ENCODE measurements around the gene ANKRD33B.

The ANKRD33B gene

DNA sequence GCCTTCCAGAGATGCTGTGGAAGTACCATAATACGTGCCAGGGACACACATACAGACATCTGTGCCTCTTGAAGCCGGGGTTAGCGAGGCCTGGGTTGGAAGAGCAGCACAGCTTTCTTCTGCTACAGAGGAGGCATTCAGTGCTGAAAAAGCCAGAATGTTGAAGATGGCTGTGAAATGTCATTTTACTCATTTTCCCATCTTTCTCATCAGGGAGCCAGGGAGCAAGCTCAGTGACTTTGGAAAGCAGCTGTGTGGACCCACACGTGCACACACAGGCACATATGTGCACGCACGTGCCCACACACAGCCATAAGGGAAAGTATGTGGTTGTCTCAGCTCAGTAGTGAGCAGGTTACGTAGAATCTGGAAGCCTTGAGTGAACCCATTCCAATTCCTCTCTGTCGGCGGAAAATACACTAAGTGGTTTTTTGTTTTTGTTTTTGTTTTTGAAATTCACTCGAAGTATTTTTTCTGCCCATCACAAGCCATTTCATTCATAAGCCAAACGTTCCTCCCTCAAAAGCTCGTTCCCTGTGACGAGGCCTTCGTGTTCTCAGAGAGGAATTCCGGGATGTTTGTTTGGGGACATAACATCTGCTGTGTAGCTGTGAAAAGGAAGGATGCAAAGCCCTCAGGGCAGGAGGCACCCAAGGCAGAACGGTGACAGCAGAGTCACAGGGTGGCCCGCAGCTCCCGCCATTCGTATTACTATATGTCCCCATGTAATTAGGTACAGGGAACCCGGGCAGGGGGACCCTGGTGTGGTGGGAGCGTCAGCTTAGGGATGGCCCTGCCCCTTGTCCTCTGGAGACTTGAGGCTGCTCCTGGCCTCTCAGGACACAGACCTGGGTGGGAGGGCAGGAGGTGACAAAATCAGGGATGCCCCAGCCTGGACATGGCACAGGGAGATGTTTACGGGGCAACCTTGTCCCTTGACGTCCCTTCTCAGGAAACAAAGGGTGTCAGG lies 29.0 kb upstream of the ANKRD33B start:
- TF ChIP-seq EZH2phosphoT487 (IDR thresholded peaks at IDR 0.05; ENCODE audit: low read length) (no peak), EZH2 (optimal IDR thresholded peaks at IDR 0.05; ENCODE audit: low read depth, low read length) (no peak)
- TF ChIP-seq, protein P1, sequence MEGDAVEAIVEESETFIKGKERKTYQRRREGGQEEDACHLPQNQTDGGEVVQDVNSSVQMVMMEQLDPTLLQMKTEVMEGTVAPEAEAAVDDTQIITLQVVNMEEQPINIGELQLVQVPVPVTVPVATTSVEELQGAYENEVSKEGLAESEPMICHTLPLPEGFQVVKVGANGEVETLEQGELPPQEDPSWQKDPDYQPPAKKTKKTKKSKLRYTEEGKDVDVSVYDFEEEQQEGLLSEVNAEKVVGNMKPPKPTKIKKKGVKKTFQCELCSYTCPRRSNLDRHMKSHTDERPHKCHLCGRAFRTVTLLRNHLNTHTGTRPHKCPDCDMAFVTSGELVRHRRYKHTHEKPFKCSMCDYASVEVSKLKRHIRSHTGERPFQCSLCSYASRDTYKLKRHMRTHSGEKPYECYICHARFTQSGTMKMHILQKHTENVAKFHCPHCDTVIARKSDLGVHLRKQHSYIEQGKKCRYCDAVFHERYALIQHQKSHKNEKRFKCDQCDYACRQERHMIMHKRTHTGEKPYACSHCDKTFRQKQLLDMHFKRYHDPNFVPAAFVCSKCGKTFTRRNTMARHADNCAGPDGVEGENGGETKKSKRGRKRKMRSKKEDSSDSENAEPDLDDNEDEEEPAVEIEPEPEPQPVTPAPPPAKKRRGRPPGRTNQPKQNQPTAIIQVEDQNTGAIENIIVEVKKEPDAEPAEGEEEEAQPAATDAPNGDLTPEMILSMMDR (IDR thresholded peaks at IDR 0.05; ENCODE audit: low read length) = no peak
- H3K4me1 ChIP-seq (ENCODE audit: low read length) = peaks cover 14% of the 10 kb centered on the region
- H3K79me2 ChIP-seq (ENCODE audit: low read length) = no peaks in the 10 kb centered on the region
- no peak overlapping the region for H3K4me2 ChIP-seq (ENCODE audit: low read depth, low read length)
- no peak overlapping the region for H2AFZ ChIP-seq (ENCODE audit: low read length)
- H3K36me3 ChIP-seq (replicated peaks; ENCODE audit: insufficient read depth, low read length) = no peaks in the 10 kb centered on the region
- H3K9ac ChIP-seq (ENCODE audit: low read length) = no peak overlapping the region
- H3K9me3 ChIP-seq (replicated peaks; ENCODE audit: insufficient read depth, low read length) = no peaks in the 10 kb centered on the region
- H3K4me3 ChIP-seq (ENCODE audit: low read length) = no peak overlapping the region
- H4K20me1 ChIP-seq (ENCODE audit: insufficient read depth, low read length) = no peaks in the 10 kb centered on the region
- peaks cover 7% of the 10 kb centered on the region; the same call in 1 of the 2 replicates for H3F3A ChIP-seq (ENCODE audit: insufficient read depth, low read length)
- DNase-seq = no peak
- H3K27ac ChIP-seq (ENCODE audit: low read length) = no peak overlapping the region
- H3K9me2 ChIP-seq (replicated peaks; ENCODE audit: insufficient read depth, low read length) = no peaks in the 10 kb centered on the region
- no peaks in the 10 kb centered on the region for H3K27me3 ChIP-seq (replicated peaks; ENCODE audit: insufficient read depth, low read length)

DNA sequence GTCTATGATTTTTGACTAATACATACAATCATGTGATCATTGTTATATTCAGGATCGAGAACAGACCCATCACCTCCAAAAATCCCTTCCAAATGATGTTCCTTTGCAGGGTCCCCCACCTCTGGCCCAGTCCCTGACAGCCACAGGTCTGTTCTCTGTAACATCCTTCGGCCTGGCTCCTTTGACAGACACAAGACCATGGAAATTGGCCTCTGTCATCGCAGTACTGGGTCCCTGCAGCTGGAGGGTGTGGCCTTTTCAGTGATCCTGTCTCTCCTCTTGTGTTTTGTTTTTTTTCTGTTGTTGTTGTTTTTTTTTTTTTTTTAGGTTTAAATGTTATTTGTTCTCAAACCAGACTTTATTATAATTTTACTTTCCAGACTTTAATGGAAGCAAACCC lies 27.4 kb upstream of the ANKRD33B start:
- no peak for TF ChIP-seq EZH2 (optimal IDR thresholded peaks at IDR 0.05; ENCODE audit: low read depth, low read length)
- TF ChIP-seq, protein P1 (IDR thresholded peaks at IDR 0.05; ENCODE audit: low read length) = no peak
- no peaks in the 10 kb centered on the region for H4K20me1 ChIP-seq (ENCODE audit: insufficient read depth, low read length)
- H3K4me3 ChIP-seq (ENCODE audit: low read length) = peak overlapping the region; percentile 43
- H3F3A ChIP-seq (ENCODE audit: insufficient read depth, low read length) = peaks cover 7% of the 10 kb centered on the region; the same call in 1 of the 2 replicates
- H3K9ac ChIP-seq (ENCODE audit: low read length) = peak overlapping the region; percentile 14; the same call in 1 of the 2 replicates
- peak overlapping the region; percentile 79 for H3K4me2 ChIP-seq (ENCODE audit: low read depth, low read length)
- DNase-seq = peak; percentile 18
- H3K79me2 ChIP-seq (ENCODE audit: low read length) = no peaks in the 10 kb centered on the region
- peak overlapping the region; percentile 54; the same call in 1 of the 2 replicates for H3K27ac ChIP-seq (ENCODE audit: low read length)
- peak overlapping the region; percentile 84; the same call in 1 of the 2 replicates for H2AFZ ChIP-seq (ENCODE audit: low read length)
- no peaks in the 10 kb centered on the region for H3K9me3 ChIP-seq (replicated peaks; ENCODE audit: insufficient read depth, low read length)
- no peaks in the 10 kb centered on the region for H3K9me2 ChIP-seq (replicated peaks; ENCODE audit: insufficient read depth, low read length)
- no peaks in the 10 kb centered on the region for H3K36me3 ChIP-seq (replicated peaks; ENCODE audit: insufficient read depth, low read length)
- H3K27me3 ChIP-seq (replicated peaks; ENCODE audit: insufficient read depth, low read length) = no peaks in the 10 kb centered on the region
- H3K4me1 ChIP-seq (ENCODE audit: low read length) = peaks cover 14% of the 10 kb centered on the region

DNA sequence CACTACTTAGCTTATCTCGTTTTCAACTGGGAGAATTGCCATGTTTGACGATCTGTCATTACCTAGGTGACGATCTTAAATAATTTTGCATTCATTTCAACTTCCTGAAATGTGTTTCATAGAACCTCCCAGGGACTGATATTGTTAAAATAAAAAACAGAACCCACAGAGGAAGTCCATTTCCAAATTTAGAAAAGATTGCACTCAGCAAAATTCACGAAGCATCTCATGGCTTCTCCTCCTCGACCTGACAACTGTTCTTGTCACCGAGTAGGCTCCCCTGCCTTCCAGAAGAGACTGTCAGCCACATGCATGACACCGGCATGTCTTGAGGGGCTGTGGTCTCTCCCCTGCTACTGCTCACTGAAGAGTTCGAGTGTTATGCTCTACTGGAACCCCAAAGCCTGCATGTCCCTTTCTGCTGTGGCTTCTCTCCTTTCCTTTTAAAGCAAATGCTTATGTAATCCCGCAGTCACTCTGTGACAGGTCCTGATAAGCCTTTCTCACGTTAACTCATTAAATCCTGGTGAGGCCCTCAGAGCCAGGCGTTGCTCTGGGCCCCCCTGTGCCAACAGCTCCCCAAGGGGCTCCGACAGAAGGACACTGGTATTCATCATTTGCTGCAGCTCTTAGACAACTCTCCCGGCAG lies 26.8 kb upstream of the ANKRD33B start:
- peak overlapping the region; percentile 79 for H3K4me2 ChIP-seq (ENCODE audit: low read depth, low read length)
- no peaks in the 10 kb centered on the region for H3K9me3 ChIP-seq (replicated peaks; ENCODE audit: insufficient read depth, low read length)
- peaks cover 14% of the 10 kb centered on the region for H3K4me1 ChIP-seq (ENCODE audit: low read length)
- peak overlapping the region; percentile 84 for H2AFZ ChIP-seq (ENCODE audit: low read length)
- TF ChIP-seq EZH2phosphoT487 (IDR thresholded peaks at IDR 0.05; ENCODE audit: low read length) = no peak
- no peak for TF ChIP-seq EZH2 (optimal IDR thresholded peaks at IDR 0.05; ENCODE audit: low read depth, low read length)
- TF ChIP-seq, protein P1 (IDR thresholded peaks at IDR 0.05; ENCODE audit: low read length) = no peak
- H3K9ac ChIP-seq (ENCODE audit: low read length) = peak overlapping the region; percentile 21; the same call in 1 of the 2 replicates
- DNase-seq = peak; percentile 59
- no peaks in the 10 kb centered on the region for H4K20me1 ChIP-seq (ENCODE audit: insufficient read depth, low read length)
- no peaks in the 10 kb centered on the region for H3K9me2 ChIP-seq (replicated peaks; ENCODE audit: insufficient read depth, low read length)
- peaks cover 7% of the 10 kb centered on the region; the same call in 1 of the 2 replicates for H3F3A ChIP-seq (ENCODE audit: insufficient read depth, low read length)
- no peaks in the 10 kb centered on the region for H3K36me3 ChIP-seq (replicated peaks; ENCODE audit: insufficient read depth, low read length)
- H3K27ac ChIP-seq (ENCODE audit: low read length) = peak overlapping the region; percentile 54; the same call in 1 of the 2 replicates
- H3K27me3 ChIP-seq (replicated peaks; ENCODE audit: insufficient read depth, low read length) = no peaks in the 10 kb centered on the region
- H3K4me3 ChIP-seq (ENCODE audit: low read length) = peak overlapping the region; percentile 43
- H3K79me2 ChIP-seq (ENCODE audit: low read length) = no peaks in the 10 kb centered on the region

Measured in MM.1S (cell line).